ENCODE results near the gene TRAPPC5.

Gene TRAPPC5

GRCh38 chr19:7680606-7681339 is at the start of gene TRAPPC5:
Gene TRAPPC5 (plus strand): TSS chr19:7680833. CDS start chr19:7682254, 1,421 bp downstream.
- peak; percentile 87 for DNase-seq

- no peak for DNase-seq
Measured at GRCh38 chr19:7631577-7631976, 49.1 kb upstream of the TRAPPC5 start.

- no peak for DNase-seq
Measured at GRCh38 chr19:7632340-7633203, 48.1 kb upstream of the TRAPPC5 start.

- no peak for DNase-seq
Measured at GRCh38 chr19:7633698-7634097, 46.9 kb upstream of the TRAPPC5 start, which contains the start of gene PCP2. Gene PCP2 (minus strand): TSS chr19:7633719. CDS start chr19:7633457, 262 bp downstream.

GRCh38 chr19:7635670-7636069 is 45.0 kb upstream of the TRAPPC5 start:
- no peak for DNase-seq

- no peak for DNase-seq
Measured at GRCh38 chr19:7636317-7636690, 44.3 kb upstream of the TRAPPC5 start.

- peak; percentile 95 for DNase-seq
Measured at GRCh38 chr19:7636691-7637373, 43.8 kb upstream of the TRAPPC5 start, which contains the start of gene STXBP2. Gene STXBP2 (plus strand): TSS chr19:7637110. CDS start chr19:7637150, 40 bp downstream.

GRCh38 chr19:7637374-7638256 is 43.0 kb upstream of the TRAPPC5 start:
- peak; percentile 27 for DNase-seq

GRCh38 chr19:7638802-7639465 is 41.7 kb upstream of the TRAPPC5 start:
- DNase-seq = no peak

GRCh38 chr19:7639863-7640348 is 40.7 kb upstream of the TRAPPC5 start:
- DNase-seq = no peak

GRCh38 chr19:7640803-7641202 is 39.8 kb upstream of the TRAPPC5 start:
- no peak for DNase-seq

GRCh38 chr19:7641290-7642276 is 39.0 kb upstream of the TRAPPC5 start:
- no peak for DNase-seq

- no peak for DNase-seq
Measured at GRCh38 chr19:7642295-7643030, 38.2 kb upstream of the TRAPPC5 start.

GRCh38 chr19:7643031-7643415 is 37.6 kb upstream of the TRAPPC5 start:
- no peak for DNase-seq

GRCh38 chr19:7643629-7644549 is 36.7 kb upstream of the TRAPPC5 start:
- peak; percentile 45 for DNase-seq

- DNase-seq = no peak
Measured at GRCh38 chr19:7644550-7644877, 36.1 kb upstream of the TRAPPC5 start.

GRCh38 chr19:7645163-7645562 is 35.5 kb upstream of the TRAPPC5 start:
- DNase-seq = no peak

GRCh38 chr19:7645656-7646425 is 34.8 kb upstream of the TRAPPC5 start:
- DNase-seq = no peak
